B cell (primary cell): ENCODE results near the gene RNLS. TPM values are rescaled to one million over a fixed set of nuclear protein-coding genes. Genes with fewer than 3 reads are reported as not detected.

Experiments
- ATAC-seq: fragments of 200-7000 bp; cut with Tn5 transposase; one replicate; pipeline ENCODE4 v1.10.0; 2021; ENCODE audit warnings: low read depth, mild to moderate bottlenecking, moderate number of reproducible peaks, moderate library complexity
- CTCF ChIA-PET: fragments of 350-600 bp; sonication (Branson Sonifier 250); formaldehyde crosslinking; loops from one replicate; lab custom pipeline; 2021; ENCODE audit warnings: antibody characterized with exemption, inconsistent platforms; lab: Charles Lee
- POLR2A ChIA-PET: fragments of 350-600 bp; sonication (Branson Sonifier 250); formaldehyde crosslinking; loops from one replicate; lab custom pipeline; 2021; ENCODE audit warnings: antibody characterized with exemption; lab: Charles Lee
- DNase-seq: peaks from one replicate; pipeline ENCODE4 v3.0.0; 2013
- H2AFZ ChIP-seq: 2 replicates; pipeline ENCODE4 v1.6.1; 2012; ENCODE audit warnings: mild to moderate bottlenecking, low read depth, low read length; ENCODE audit not compliant: insufficient read depth, poor library complexity, severe bottlenecking
- H3K27ac ChIP-seq, 2 donors: 1 replicate in 1 of 2; 2 replicates in 1 of 2; pipeline ENCODE4 v1.5.1; 2012 to 2013; ENCODE audit warnings: low read length in 2 of 2, mild to moderate bottlenecking in 2 of 2, moderate library complexity in 1 of 2
- H3K27me3 ChIP-seq, 4 experiments: fragments of 200-600 bp in 1 of 4; sonication (generic) in 1 of 4; replicated peaks in 1 of 4; 1 replicate in 2 of 4; 2 replicates in 2 of 4; pipeline versions ENCODE4 v1.6.1 to v1.7.0; 2013 to 2016; ENCODE audit warnings: low read length in 3 of 4, mild to moderate bottlenecking in 2 of 4, mixed read lengths in 1 of 4, moderate library complexity in 1 of 4; ENCODE audit not compliant: insufficient read depth in 4 of 4, control insufficient read depth in 3 of 4; ENCODE audit errors: control extremely low read depth in 1 of 4
- H3K36me3 ChIP-seq, 2 experiments: replicated peaks in 1 of 2; 1 replicate in 1 of 2; 2 replicates in 1 of 2; pipeline versions ENCODE4 v1.6.1 to v1.7.1; 2013; ENCODE audit warnings: low read length in 1 of 2; ENCODE audit not compliant: insufficient read depth in 2 of 2, control insufficient read depth in 1 of 2; ENCODE audit errors: control extremely low read depth in 1 of 2, extremely low read depth in 1 of 2
- H3K4me1 ChIP-seq, 2 donors: fragments of 200-600 bp in 1 of 2; sonication (generic) in 1 of 2; 1 replicate in 1 of 2; 2 replicates in 1 of 2; pipeline versions ENCODE4 v1.5.1 to v1.6.1; 2013 to 2017; ENCODE audit warnings: low read length in 2 of 2; ENCODE audit not compliant: control insufficient read depth in 2 of 2, insufficient read depth in 2 of 2
- H3K4me2 ChIP-seq: replicated peaks from 2 replicates; pipeline ENCODE3; 2012; ENCODE audit warnings: mild to moderate bottlenecking, low read depth, low read length; ENCODE audit not compliant: poor library complexity, severe bottlenecking
- H3K4me3 ChIP-seq, 5 experiments: fragments of 200-600 bp in 1 of 5; sonication (generic) in 1 of 5; 1 replicate in 3 of 5; 2 replicates in 2 of 5; pipeline versions ENCODE4 v1.5.1 to v1.7.0; 2011 to 2016; ENCODE audit warnings: low read length in 4 of 5, mild to moderate bottlenecking in 4 of 5, low read depth in 2 of 5, control low read depth in 1 of 5, moderate library complexity in 1 of 5; ENCODE audit not compliant: insufficient read depth in 1 of 5; ENCODE audit errors: control extremely low read depth in 1 of 5, extremely low read depth in 1 of 5
- H3K79me2 ChIP-seq: fragments of 200-600 bp; sonication (generic); one replicate; pipeline ENCODE4 v1.6.0; 2016; ENCODE audit warnings: low read length; ENCODE audit not compliant: control insufficient read depth, insufficient read depth
- H3K9ac ChIP-seq: fragments of 200-600 bp; sonication (generic); 2 replicates; pipeline ENCODE4 v1.6.1; 2017; ENCODE audit warnings: mild to moderate bottlenecking, low read length, moderate library complexity
- H3K9me3 ChIP-seq, 3 donors: one replicate each; pipeline versions ENCODE4 v1.6.1 to v1.7.1; 2013; ENCODE audit warnings: low read length in 2 of 3; ENCODE audit not compliant: control insufficient read depth in 2 of 3, insufficient read depth in 1 of 3; ENCODE audit errors: control extremely low read depth in 1 of 3
- H4K20me1 ChIP-seq: 2 replicates; pipeline ENCODE4 v1.6.0; 2012; ENCODE audit warnings: mild to moderate bottlenecking, low read length; ENCODE audit not compliant: insufficient read depth, control insufficient read depth, poor library complexity, severe bottlenecking
- H3K27ac Mint-ChIP-seq: one replicate; pipeline ENCODE4 v1.8.0; 2021; ENCODE audit warnings: mixed read lengths
- H3K27me3 Mint-ChIP-seq: one replicate; pipeline ENCODE4 v1.8.0; 2021; ENCODE audit warnings: mixed read lengths
- H3K4me1 Mint-ChIP-seq: one replicate; pipeline ENCODE4 v1.8.0; 2021; ENCODE audit warnings: mixed read lengths
- H3K4me3 Mint-ChIP-seq: one replicate; pipeline ENCODE4 v1.8.0; 2021; ENCODE audit warnings: mixed read lengths
- H3K9me3 Mint-ChIP-seq: one replicate; pipeline ENCODE4 v1.8.0; 2022; ENCODE audit warnings: mixed read lengths; ENCODE audit not compliant: insufficient read depth
- EZH2 ChIP-seq: IDR thresholded peaks from 2 replicates; pipeline ENCODE4 v1.6.1; 2012; ENCODE audit warnings: borderline replicate concordance, low read depth, mild to moderate bottlenecking, moderate library complexity, low read length; ENCODE audit not compliant: insufficient read depth, poor library complexity, severe bottlenecking
- WGBS: methylation state at CpG from one replicate; pipeline ENCODE4 v1.1.5; 2013; ENCODE audit warnings: missing lambda C conversion rate; ENCODE audit not compliant: insufficient coverage; 5-methylcytosine and 5-hydroxymethylcytosine counted together
- intact Hi-C: fragments of 100-400 bp; cut with micrococcal nuclease; formaldehyde crosslinking; loops from one replicate; pipeline ENCODE4 v1.10.0; 2022
- polyA plus RNA-seq: library from polyadenylated mRNA; depleted of rRNA; stranded (reverse); fragments of >200 nt; gene quantifications from 2 replicates; pipeline ENCODE4 v1.2.3, GENCODE V29; 2012
- total RNA-seq, 2 donors: library from RNA; stranded (reverse); fragments of 120-200 nt in 1 of 2; gene quantifications; 1 replicate in 1 of 2; 2 replicates in 1 of 2; pipeline versions ENCODE4 v1.2.3 to v1.2.4, GENCODE V29; 2013 to 2022
- TF ChIP-seq, protein P1 (sequence below): fragments of 200-600 bp; IDR thresholded peaks from one replicate; pipeline ENCODE4 v1.8.0; 2022; ENCODE audit warnings: antibody characterized with exemption, mild to moderate bottlenecking

RNLS gene
- total and polyA plus RNA-seq, 2 donors (not counting 1 experiment from before 2014, with no cell fraction given): 3.5 to 7.5 TPM

DNA sequence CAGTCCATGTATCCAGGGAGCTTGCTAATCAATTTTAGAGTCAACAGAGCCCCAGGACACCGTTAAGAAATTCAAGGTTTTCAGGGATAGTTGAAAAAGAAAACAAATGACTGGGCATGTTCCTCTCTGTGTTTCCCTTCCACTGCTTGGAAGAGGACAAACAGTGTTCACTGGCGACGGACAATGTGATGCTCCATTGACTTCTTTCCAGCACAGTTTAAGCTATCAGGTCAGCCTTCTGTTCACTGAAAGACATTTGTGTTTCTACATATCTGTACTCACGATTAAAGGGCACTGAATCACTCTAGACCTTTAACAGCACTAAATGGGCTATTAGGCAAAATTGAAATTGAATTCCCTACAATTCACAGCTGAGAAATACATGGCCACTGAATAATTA lies 123.6 kb downstream of the RNLS start:
- CTCF ChIA-PET: no interaction called here
- TF ChIP-seq, protein P1, sequence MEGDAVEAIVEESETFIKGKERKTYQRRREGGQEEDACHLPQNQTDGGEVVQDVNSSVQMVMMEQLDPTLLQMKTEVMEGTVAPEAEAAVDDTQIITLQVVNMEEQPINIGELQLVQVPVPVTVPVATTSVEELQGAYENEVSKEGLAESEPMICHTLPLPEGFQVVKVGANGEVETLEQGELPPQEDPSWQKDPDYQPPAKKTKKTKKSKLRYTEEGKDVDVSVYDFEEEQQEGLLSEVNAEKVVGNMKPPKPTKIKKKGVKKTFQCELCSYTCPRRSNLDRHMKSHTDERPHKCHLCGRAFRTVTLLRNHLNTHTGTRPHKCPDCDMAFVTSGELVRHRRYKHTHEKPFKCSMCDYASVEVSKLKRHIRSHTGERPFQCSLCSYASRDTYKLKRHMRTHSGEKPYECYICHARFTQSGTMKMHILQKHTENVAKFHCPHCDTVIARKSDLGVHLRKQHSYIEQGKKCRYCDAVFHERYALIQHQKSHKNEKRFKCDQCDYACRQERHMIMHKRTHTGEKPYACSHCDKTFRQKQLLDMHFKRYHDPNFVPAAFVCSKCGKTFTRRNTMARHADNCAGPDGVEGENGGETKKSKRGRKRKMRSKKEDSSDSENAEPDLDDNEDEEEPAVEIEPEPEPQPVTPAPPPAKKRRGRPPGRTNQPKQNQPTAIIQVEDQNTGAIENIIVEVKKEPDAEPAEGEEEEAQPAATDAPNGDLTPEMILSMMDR: no peak
- no peak for TF ChIP-seq EZH2
- H3K4me1 Mint-ChIP-seq: no peaks in the 10 kb centered on the region

DNA sequence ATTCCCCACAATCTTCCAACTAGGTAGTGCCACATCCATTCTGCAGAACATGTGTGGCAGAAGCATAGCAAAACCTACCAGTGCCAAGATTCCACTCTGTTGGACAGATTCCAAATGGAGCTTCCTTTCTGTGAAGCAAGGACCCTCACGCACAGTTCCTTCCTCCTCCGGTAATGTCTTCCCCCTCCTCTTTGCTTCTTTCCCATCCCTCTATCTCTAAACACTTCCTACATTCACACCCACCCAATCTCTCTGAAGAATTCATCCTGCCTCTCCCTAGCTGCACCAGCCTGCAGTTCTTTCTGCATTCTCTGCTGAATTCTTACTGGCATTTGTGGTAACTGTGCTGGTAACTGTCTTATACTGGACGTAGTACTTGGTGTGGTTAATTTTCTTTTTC lies 124.9 kb downstream of the RNLS start:
- Mint-ChIP-seq H3K27ac (no peak overlapping the region), H3K4me3 (no peak overlapping the region), H3K9me3 (no peaks in the 10 kb centered on the region), H3K4me1 (no peaks in the 10 kb centered on the region), H3K27me3 (no peaks in the 10 kb centered on the region)
- no peak overlapping the region for H3K4me3 ChIP-seq
- H3K27ac ChIP-seq: no peak overlapping the region
- DNase-seq: no peak
- no peaks in the 10 kb centered on the region for H3K79me2 ChIP-seq
- H3K4me2 ChIP-seq: no peak overlapping the region
- no peaks in the 10 kb centered on the region for H3K36me3 ChIP-seq
- no peak overlapping the region for H2AFZ ChIP-seq
- H3K9me3 ChIP-seq: peaks cover 0 to 1% (median 0%) of the 10 kb centered on the region in 3 donors
- H3K27me3 ChIP-seq: no peaks in the 10 kb centered on the region
- no peak for ATAC-seq
- ChIA-PET POLR2A (no interaction called here), CTCF (interaction anchor here (0.6 to 0.9 kb wide), 2 partner anchors 607 to 937 kb away, joined by 3 to 5 read pairs; no protein-coding TSS in a partner anchor)
- TF ChIP-seq, protein P1: no peak
- TF ChIP-seq EZH2: no peak
- H3K9ac ChIP-seq: no peak overlapping the region
- H3K4me1 ChIP-seq: no peaks in the 10 kb centered on the region
- H4K20me1 ChIP-seq: no peaks in the 10 kb centered on the region
- WGBS: 74% methylated on average over 2 of the region's 3 CpGs
- intact Hi-C loops: no loop called here

More for the DNA sequence above, 123.6 kb downstream of the RNLS start:
- intact Hi-C loops: no loop called here
- H3K27me3 ChIP-seq: no peaks in the 10 kb centered on the region
- H4K20me1 ChIP-seq: no peaks in the 10 kb centered on the region
- no peak overlapping the region for H3K9ac ChIP-seq
- Mint-ChIP-seq H3K9me3 (no peaks in the 10 kb centered on the region), H3K4me3 (no peak overlapping the region), H3K27ac (no peak overlapping the region), H3K27me3 (no peaks in the 10 kb centered on the region)
- DNase-seq (no peak), ATAC-seq (no peak)
- H2AFZ ChIP-seq: no peak overlapping the region
- H3K4me1 ChIP-seq: no peaks in the 10 kb centered on the region
- no peaks in the 10 kb centered on the region for H3K36me3 ChIP-seq
- 77% methylated on average over 4 of the region's 4 CpGs for WGBS
- no peak overlapping the region for H3K4me3 ChIP-seq
- no peak overlapping the region for H3K4me2 ChIP-seq
- no peak overlapping the region for H3K27ac ChIP-seq
- peaks cover 0 to 1% (median 0%) of the 10 kb centered on the region in 3 donors for H3K9me3 ChIP-seq
- no peaks in the 10 kb centered on the region for H3K79me2 ChIP-seq
- POLR2A ChIA-PET: no interaction called here
